HepG2 (cell line): Measurements from ENCODE around the gene ZDHHC14. TPM values are rescaled to one million over a fixed set of nuclear protein-coding genes. Genes with fewer than 3 reads are reported as not detected.

Source experiments
- ATAC-seq: fragments of 200-7000 bp; cut with Tn5 transposase; 3 replicates; pipeline ENCODE4 v1.9.1; 2020; ENCODE audit warnings: mild to moderate bottlenecking, moderate library complexity
- BruUV-seq: library from RNA; stranded (reverse); fragments of 400-500 nt; replicated peaks from 2 replicates; lab custom pipeline; 2021; lab: Mats Ljungman, UMichigan
- CTCF ChIA-PET: fragments of 300-600 bp; formaldehyde crosslinking; extraction: SDS; loops from one replicate; lab custom pipeline; 2021; ENCODE audit warnings: low total read pairs, inconsistent platforms, low intra/inter-chr PET ratio; lab: Yijun Ruan, JAX
- POLR2A ChIA-PET: fragments of 350-600 bp; sonication (Branson Sonifier 250); formaldehyde crosslinking; loops from one replicate; lab custom pipeline; 2020; ENCODE audit warnings: antibody characterized with exemption, inconsistent platforms; lab: Yijun Ruan, JAX
- DNase-seq: peaks from one replicate; pipeline ENCODE4 v3.0.0-alpha.2; 2015; ENCODE audit warnings: low spot score
- FAIRE-seq: peaks from 3 replicates; lab custom pipeline; 2011; peaks lifted over from hg19 to GRCh38; lab: Jason Lieb, UNC
- H2AFZ ChIP-seq: one replicate; pipeline ENCODE4 v1.6.1; 2011; ENCODE audit warnings: low read length, inconsistent platforms
- H3K27ac ChIP-seq: fragments of 300-600 bp; 3 replicates; pipeline ENCODE4 v1.8.0; 2011; ENCODE audit warnings: mixed run types, mild to moderate bottlenecking, mixed read lengths, low read length, inconsistent platforms; ENCODE audit not compliant: insufficient read depth; ENCODE audit errors: extremely low read length
- H3K27me3 ChIP-seq, 2 experiments: fragments of 200-600 bp in 1 of 2; 2 replicates in 1 of 2; 3 replicates in 1 of 2; pipeline versions ENCODE4 v1.6.0 to v1.8.0; 2011; ENCODE audit warnings: low read length in 2 of 2, mild to moderate bottlenecking in 2 of 2, moderate library complexity in 2 of 2, inconsistent platforms in 1 of 2; ENCODE audit not compliant: insufficient read depth in 2 of 2, control insufficient read depth in 1 of 2
- H3K36me3 ChIP-seq, 2 experiments: fragments of 200-600 bp in 1 of 2; replicated peaks in 1 of 2; 2 replicates in 1 of 2; 3 replicates in 1 of 2; pipeline versions ENCODE4 v1.5.1 to v1.8.0; 2011; ENCODE audit warnings: low read length in 2 of 2, inconsistent platforms in 1 of 2; ENCODE audit not compliant: insufficient read depth in 2 of 2, control insufficient read depth in 1 of 2
- H3K4me1 ChIP-seq: 2 replicates; pipeline ENCODE4 v1.5.1; 2012; ENCODE audit warnings: low read length, inconsistent platforms; ENCODE audit not compliant: insufficient read depth
- H3K4me2 ChIP-seq: 2 replicates; pipeline ENCODE4 v1.6.0; 2011; ENCODE audit warnings: low read depth, low read length, inconsistent platforms
- H3K4me3 ChIP-seq, 3 experiments: fragments of 200-600 bp in 1 of 3; sonication (generic), shearing (Covaris generic) in 1 of 3; replicated peaks in 1 of 3; 2 replicates each; pipeline ENCODE4 v1.5.1; 2011 to 2016; ENCODE audit warnings: low read length in 3 of 3, inconsistent platforms in 2 of 3, low read depth in 2 of 3, mild to moderate bottlenecking in 2 of 3, control low read depth in 1 of 3, mixed read lengths in 1 of 3; ENCODE audit not compliant: insufficient read depth in 1 of 3
- H3K79me2 ChIP-seq: one replicate; pipeline ENCODE4 v1.6.1; 2011; ENCODE audit warnings: low read length, inconsistent platforms; ENCODE audit not compliant: insufficient read depth
- H3K9ac ChIP-seq: 2 replicates; pipeline ENCODE4 v1.6.0; 2011; ENCODE audit warnings: mild to moderate bottlenecking, low read depth, low read length, inconsistent platforms; ENCODE audit not compliant: insufficient read depth
- H3K9me3 ChIP-seq: 2 replicates; pipeline ENCODE4 v1.5.1; 2012; ENCODE audit warnings: mild to moderate bottlenecking, low read length
- H4K20me1 ChIP-seq: 2 replicates; pipeline ENCODE4 v1.6.0; 2011; ENCODE audit warnings: inconsistent platforms, mild to moderate bottlenecking, low read length, moderate library complexity; ENCODE audit not compliant: insufficient read depth
- NFRKB ChIP-seq: fragments of 450-650 bp; IDR thresholded peaks from 2 replicates; pipeline ENCODE4 v1.6.1; 2017
- RNF2 ChIP-seq: fragments of 450-650 bp; conservative IDR thresholded peaks from 2 replicates; pipeline ENCODE4 v1.6.1; 2016; ENCODE audit warnings: low read depth
- ZNF441 ChIP-seq: sonication (generic); formaldehyde crosslinking; IDR thresholded peaks from 2 replicates; pipeline ENCODE4 v1.7.0; 2021; ENCODE audit warnings: missing genetic modification reagents, borderline replicate concordance
- WGBS: methylation state at CpG from one replicate; pipeline ENCODE4 v1.1.6; 2017; ENCODE audit warnings: low lambda C conversion rate; 5-methylcytosine and 5-hydroxymethylcytosine counted together
- in situ Hi-C: cut with HindIII; loops from 2 replicates; pipeline ENCODE4 v1.10.0; 2017; ENCODE audit warnings: low pct_unique_long_range_greater_than_20kb; ENCODE audit not compliant: extremely low pct_ligation_motif_present
- intact Hi-C: fragments of 100-400 bp; cut with micrococcal nuclease; formaldehyde crosslinking; loops from one replicate; pipeline ENCODE4 v1.10.0; 2022; ENCODE audit not compliant: unreplicated experiment
- polyA plus RNA-seq, 8 experiments: library from polyadenylated mRNA; depleted of rRNA in 3 of 8; stranded (reverse) in 7 of 8; unstranded in 1 of 8; fragments of >200 nt; fragmentation: Illumina TruSeq in 4 of 8; extraction: Trizol in 4 of 8; gene quantifications; 2 replicates each; pipeline versions ENCODE4 v1.2.1 to v1.2.3, GENCODE V29; 2011 to 2016; ENCODE audit warnings: low read depth in 4 of 8, missing spikeins in 1 of 8, mixed read lengths in 1 of 8; ENCODE audit not compliant: insufficient read depth in 1 of 8
- total RNA-seq, 5 experiments: library from RNA; depleted of rRNA; stranded (reverse); fragments of >200 nt; fragmentation: Illumina TruSeq; extraction: Trizol; gene quantifications; 2 replicates each; pipeline ENCODE4 v1.2.3, GENCODE V29; 2016; ENCODE audit warnings: low read depth in 1 of 5
- TF ChIP-seq, protein P1 (sequence below): IDR thresholded peaks from 2 replicates; pipeline ENCODE4 v1.6.1; 2018; ENCODE audit warnings: missing genetic modification reagents
- TF ChIP-seq, protein P2 (sequence below): sonication (generic); formaldehyde crosslinking; IDR thresholded peaks from 2 replicates; pipeline ENCODE4 v1.4.0; 2020; ENCODE audit warnings: mild to moderate bottlenecking, missing genetic modification reagents

ZDHHC14 gene
- total and polyA plus RNA-seq, 2 of the 13 experiments (the other 11 are each of a cell fraction or from before 2014, with no cell fraction given), result 3.7 to 9.5 TPM

DNA sequence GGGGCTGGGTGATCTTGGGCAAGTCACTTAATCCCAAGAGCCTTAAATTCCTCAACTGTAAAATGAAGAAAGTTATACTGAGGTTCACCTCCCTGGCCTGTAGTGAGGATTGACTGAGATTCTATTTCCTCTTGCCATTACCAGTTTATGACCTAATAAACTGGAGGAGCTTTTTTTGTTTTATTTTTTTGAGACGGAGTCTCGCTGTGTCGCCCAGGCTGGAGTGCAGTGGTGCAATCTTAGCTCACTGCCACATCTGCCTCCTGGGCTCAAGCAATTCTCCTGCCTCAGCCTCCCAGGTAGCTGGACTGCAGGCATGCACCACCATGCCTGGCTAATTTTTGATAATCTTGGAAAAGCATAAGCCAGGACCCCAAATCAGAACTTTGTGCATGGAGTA is 280.7 kb downstream of the ZDHHC14 start:
- intact Hi-C loops, result loop anchor here (10.0 kb wide), 1 partner anchor 213 kb away; no protein-coding TSS in a partner anchor
- H3K9ac ChIP-seq, result no peak overlapping the region
- H3K4me1 ChIP-seq, result peaks cover under 1% of the 10 kb centered on the region; the same call in 1 of the 2 replicates
- no peak for TF ChIP-seq NFRKB
- no peak for TF ChIP-seq ZNF441 (CRISPR knock-in tag)
- TF ChIP-seq, protein P1, sequence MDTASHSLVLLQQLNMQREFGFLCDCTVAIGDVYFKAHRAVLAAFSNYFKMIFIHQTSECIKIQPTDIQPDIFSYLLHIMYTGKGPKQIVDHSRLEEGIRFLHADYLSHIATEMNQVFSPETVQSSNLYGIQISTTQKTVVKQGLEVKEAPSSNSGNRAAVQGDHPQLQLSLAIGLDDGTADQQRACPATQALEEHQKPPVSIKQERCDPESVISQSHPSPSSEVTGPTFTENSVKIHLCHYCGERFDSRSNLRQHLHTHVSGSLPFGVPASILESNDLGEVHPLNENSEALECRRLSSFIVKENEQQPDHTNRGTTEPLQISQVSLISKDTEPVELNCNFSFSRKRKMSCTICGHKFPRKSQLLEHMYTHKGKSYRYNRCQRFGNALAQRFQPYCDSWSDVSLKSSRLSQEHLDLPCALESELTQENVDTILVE, result no peak
- TF ChIP-seq, protein P2, sequence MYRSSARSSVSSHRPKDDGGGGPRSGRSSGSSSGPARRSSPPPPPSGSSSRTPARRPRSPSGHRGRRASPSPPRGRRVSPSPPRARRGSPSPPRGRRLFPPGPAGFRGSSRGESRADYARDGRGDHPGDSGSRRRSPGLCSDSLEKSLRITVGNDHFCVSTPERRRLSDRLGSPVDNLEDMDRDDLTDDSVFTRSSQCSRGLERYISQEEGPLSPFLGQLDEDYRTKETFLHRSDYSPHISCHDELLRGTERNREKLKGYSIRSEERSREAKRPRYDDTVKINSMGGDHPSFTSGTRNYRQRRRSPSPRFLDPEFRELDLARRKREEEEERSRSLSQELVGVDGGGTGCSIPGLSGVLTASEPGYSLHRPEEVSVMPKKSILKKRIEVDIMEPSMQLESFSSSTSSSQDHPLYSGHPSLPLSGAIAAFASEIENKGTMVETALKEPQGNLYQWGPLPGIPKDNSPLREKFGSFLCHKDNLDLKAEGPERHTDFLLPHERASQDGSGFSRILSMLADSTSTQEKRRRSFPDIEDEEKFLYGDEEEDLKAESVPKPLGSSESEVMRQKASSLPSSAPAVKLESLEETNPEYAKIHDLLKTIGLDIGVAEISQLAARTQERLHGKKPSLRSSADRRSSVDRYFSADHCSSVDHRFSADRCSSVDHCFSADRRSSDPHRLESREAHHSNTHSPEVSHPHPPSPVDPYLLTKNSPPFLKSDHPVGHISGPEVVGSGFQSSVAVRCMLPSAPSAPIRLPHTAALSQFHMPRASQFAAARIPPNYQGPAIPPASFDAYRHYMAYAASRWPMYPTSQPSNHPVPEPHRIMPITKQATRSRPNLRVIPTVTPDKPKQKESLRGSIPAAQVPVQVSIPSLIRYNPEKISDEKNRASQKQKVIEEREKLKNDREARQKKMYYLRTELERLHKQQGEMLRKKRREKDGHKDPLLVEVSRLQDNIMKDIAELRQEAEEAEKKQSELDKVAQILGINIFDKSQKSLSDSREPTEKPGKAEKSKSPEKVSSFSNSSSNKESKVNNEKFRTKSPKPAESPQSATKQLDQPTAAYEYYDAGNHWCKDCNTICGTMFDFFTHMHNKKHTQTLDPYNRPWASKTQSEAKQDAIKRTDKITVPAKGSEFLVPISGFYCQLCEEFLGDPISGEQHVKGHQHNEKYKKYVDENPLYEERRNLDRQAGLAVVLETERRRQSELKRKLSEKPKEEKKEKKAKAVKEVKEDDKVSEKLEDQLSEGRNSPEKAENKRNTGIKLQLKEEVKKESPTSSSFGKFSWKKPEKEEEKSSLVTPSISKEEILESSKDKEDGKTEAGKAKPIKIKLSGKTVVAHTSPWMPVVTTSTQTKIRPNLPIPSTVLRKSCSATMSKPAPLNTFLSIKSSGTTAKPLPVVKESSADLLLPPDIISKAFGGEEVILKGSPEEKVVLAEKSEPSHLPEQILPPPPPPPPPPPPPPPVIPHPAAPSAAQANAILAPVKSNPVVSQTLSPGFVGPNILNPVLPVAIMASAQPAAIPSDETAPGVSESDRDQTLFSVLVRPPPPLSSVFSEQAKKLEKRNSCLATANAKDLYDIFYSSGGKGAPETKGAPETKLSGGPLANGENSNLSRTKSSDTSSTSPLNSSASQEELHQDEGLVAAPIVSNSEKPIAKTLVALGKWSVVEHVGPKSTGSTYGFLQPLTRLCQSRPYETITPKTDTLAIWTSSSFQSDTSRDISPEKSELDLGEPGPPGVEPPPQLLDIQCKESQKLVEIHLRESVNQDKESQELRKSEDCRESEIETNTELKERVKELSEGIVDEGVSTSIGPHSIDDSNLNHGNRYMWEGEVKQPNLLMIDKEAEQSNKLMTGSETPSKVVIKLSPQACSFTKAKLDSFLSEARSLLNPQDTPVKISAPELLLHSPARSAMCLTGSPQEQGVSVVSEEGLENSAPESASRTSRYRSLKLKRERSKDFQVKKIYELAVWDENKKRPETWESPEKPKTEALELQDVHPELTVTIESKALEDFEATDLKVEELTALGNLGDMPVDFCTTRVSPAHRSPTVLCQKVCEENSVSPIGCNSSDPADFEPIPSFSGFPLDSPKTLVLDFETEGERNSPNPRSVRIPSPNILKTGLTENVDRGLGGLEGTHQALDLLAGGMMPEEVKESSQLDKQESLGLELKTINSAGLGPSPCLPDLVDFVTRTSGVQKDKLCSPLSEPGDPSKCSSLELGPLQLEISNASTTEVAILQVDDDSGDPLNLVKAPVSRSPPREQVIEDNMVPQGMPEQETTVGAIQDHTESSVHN (CRISPR knock-in tag), result no peak
- TF ChIP-seq RNF2, result no peak
- TF ChIP-seq, all 625 proteins: peak for 0
- Histone ChIP-seq H3K4me2 (no peak overlapping the region), H3K36me3 (0 out of 5 replicates have a peak, but pooled peaks cover 2 to 5% of the 10 kb centered on the region in 2 experiments), H3K27ac (no peak overlapping the region), H3K27me3 (no peaks in the 10 kb centered on the region), H3K79me2 (no peaks in the 10 kb centered on the region), H2AFZ (no peak overlapping the region), H4K20me1 (no peaks in the 10 kb centered on the region), H3K4me3 (no peak overlapping the region), H3K9me3 (no peaks in the 10 kb centered on the region)
- no TSS peak for BruUV-seq
- ATAC-seq (no peak), DNase-seq (no peak), FAIRE-seq (no peak)
- WGBS, result 94% methylated on average over 3 of the region's 3 CpGs
- in situ Hi-C loops, result loop anchor here (10.0 kb wide), 1 partner anchor 347 kb away; no protein-coding TSS in a partner anchor
- POLR2A ChIA-PET, result no interaction called here
- CTCF ChIA-PET, result no interaction called here
